LNCaP clone FGC (cell line): Measurements from ENCODE around the gene DNAJB2.

Source experiments
- DNase-seq: peaks from one replicate; pipeline ENCODE4 v3.0.0-alpha.2; 2011; ENCODE audit warnings: low read depth
- H3K4me3 ChIP-seq: 2 replicates; pipeline ENCODE4 v1.5.1; 2011; ENCODE audit warnings: mild to moderate bottlenecking, low read depth, low read length, control low read depth
- CTCF ChIP-seq: IDR thresholded peaks from 2 replicates; pipeline ENCODE4 v1.5.1; 2012; ENCODE audit warnings: mild to moderate bottlenecking; ENCODE audit not compliant: control insufficient read depth, insufficient read depth; ENCODE audit errors: extremely low read depth

The DNAJB2 gene

GRCh38 chr2:219251656-219252055 lies 27.5 kb upstream of the DNAJB2 start:
- peak overlapping the region; percentile 84; the same call in 1 of the 2 replicates for H3K4me3 ChIP-seq
- no peak for DNase-seq
- no peak for TF ChIP-seq CTCF

GRCh38 chr2:219252084-219252483 lies 27.1 kb upstream of the DNAJB2 start:
- no peak for DNase-seq
- H3K4me3 ChIP-seq = peak overlapping the region; percentile 84
- no peak for TF ChIP-seq CTCF

- no peak for DNase-seq
- no peak for TF ChIP-seq CTCF
- H3K4me3 ChIP-seq = peak overlapping the region; percentile 84
These were observed 26.6 kb upstream of the DNAJB2 start for GRCh38 chr2:219252570-219252899.

- no peak for TF ChIP-seq CTCF
- DNase-seq = no peak
- H3K4me3 ChIP-seq = peak within 1 kb of the TSS; percentile 84
These were observed 26.0 kb upstream of the DNAJB2 start, which contains the start of gene TUBA4B for GRCh38 chr2:219252900-219253752. TSS of gene TUBA4B (plus strand) at chr2:219253243. CDS start at chr2:219253408, 165 bp downstream.

GRCh38 chr2:219253753-219254589 lies 25.2 kb upstream of the DNAJB2 start, which contains the start of gene TUBA4A:
TSS of gene TUBA4A (minus strand) at chr2:219253918. CDS start at chr2:219253858, 60 bp downstream.
- H3K4me3 ChIP-seq = peak within 1 kb of the TSS; percentile 84
- DNase-seq = no peak

More at GRCh38 chr2:219253753-219254589, 25.2 kb upstream of the DNAJB2 start, which contains the start of gene TUBA4A:
- TF ChIP-seq CTCF = no peak
